ENCODE measurements around the gene RCAN3.
A peak's percentile ranks its signal among the peaks of the same experiment; 100 is the strongest.
"Not testable (repeated sequence)": the region's sequence is repeated elsewhere in the genome, so short reads cannot be mapped to it uniquely, and the experiment has no call there.

Gene RCAN3

GRCh38 chr1:24508911-24509310 lies 6.3 kb downstream of the RCAN3 start:
- DNase-seq (ENCODE audit: low read depth in 4 of 4, low spot score in 1 of 4): no peak

- no peak for DNase-seq (ENCODE audit: low read depth in 4 of 4, low spot score in 1 of 4)
Observed at GRCh38 chr1:24513706-24514105, 11.1 kb downstream of the RCAN3 start.

- DNase-seq (ENCODE audit: low read depth in 4 of 4, low spot score in 1 of 4): no peak
Observed at GRCh38 chr1:24514946-24515345, 12.3 kb downstream of the RCAN3 start.

- DNase-seq (ENCODE audit: low read depth in 4 of 4, low spot score in 1 of 4): not testable (repeated sequence)
Observed at GRCh38 chr1:24515671-24516209, 13.1 kb downstream of the RCAN3 start.

- DNase-seq (ENCODE audit: low read depth in 4 of 4, low spot score in 1 of 4): no peak
Observed at GRCh38 chr1:24516506-24516905, 13.9 kb downstream of the RCAN3 start.

GRCh38 chr1:24517898-24518297 lies 15.3 kb downstream of the RCAN3 start:
- DNase-seq (ENCODE audit: low read depth in 4 of 4, low spot score in 1 of 4): no peak

GRCh38 chr1:24520282-24520681 lies 17.6 kb downstream of the RCAN3 start:
- not testable (repeated sequence) for DNase-seq (ENCODE audit: low read depth in 4 of 4, low spot score in 1 of 4)

- no peak for DNase-seq (ENCODE audit: low read depth in 4 of 4, low spot score in 1 of 4)
Observed at GRCh38 chr1:24525606-24526005, 23.0 kb downstream of the RCAN3 start.

GRCh38 chr1:24526045-24526444 lies 23.4 kb downstream of the RCAN3 start:
- no peak for DNase-seq (ENCODE audit: low read depth in 4 of 4, low spot score in 1 of 4)

GRCh38 chr1:24526940-24527542 lies 24.4 kb downstream of the RCAN3 start:
- DNase-seq (ENCODE audit: low read depth in 4 of 4, low spot score in 1 of 4): no peak

- DNase-seq (ENCODE audit: low read depth in 4 of 4, low spot score in 1 of 4): no peak
Observed at GRCh38 chr1:24528744-24529143, 26.1 kb downstream of the RCAN3 start.

GRCh38 chr1:24529292-24529691 lies 26.7 kb downstream of the RCAN3 start:
- not testable (repeated sequence) for DNase-seq (ENCODE audit: low read depth in 4 of 4, low spot score in 1 of 4)

GRCh38 chr1:24535021-24535424 lies 32.4 kb downstream of the RCAN3 start:
- peak in 3 of 4 experiments; percentile 47 to 65 (median 53) for DNase-seq (ENCODE audit: low read depth in 4 of 4, low spot score in 1 of 4)

- DNase-seq (ENCODE audit: low read depth in 4 of 4, low spot score in 1 of 4): no peak
Observed at GRCh38 chr1:24535778-24536177, 33.1 kb downstream of the RCAN3 start.

- peak; percentile 26 to 61 (median 45) for DNase-seq (ENCODE audit: low read depth in 4 of 4, low spot score in 1 of 4)
Observed at GRCh38 chr1:24536391-24536840, 33.8 kb downstream of the RCAN3 start.

GRCh38 chr1:24540051-24540905 lies 37.6 kb downstream of the RCAN3 start:
- peak in 1 of 4 experiments; percentile 20 for DNase-seq (ENCODE audit: low read depth in 4 of 4, low spot score in 1 of 4)

GRCh38 chr1:24540906-24541710 lies 38.5 kb downstream of the RCAN3 start:
- no peak for DNase-seq (ENCODE audit: low read depth in 4 of 4, low spot score in 1 of 4)

- no peak for DNase-seq (ENCODE audit: low read depth in 4 of 4, low spot score in 1 of 4)
Observed at GRCh38 chr1:24541711-24542346, 39.2 kb downstream of the RCAN3 start.

GRCh38 chr1:24544239-24544638 lies 41.6 kb downstream of the RCAN3 start:
- DNase-seq (ENCODE audit: low read depth in 4 of 4, low spot score in 1 of 4): no peak

GRCh38 chr1:24545662-24546061 lies 43.0 kb downstream of the RCAN3 start:
- DNase-seq (ENCODE audit: low read depth in 4 of 4, low spot score in 1 of 4): no peak

GRCh38 chr1:24547195-24547594 lies 44.6 kb downstream of the RCAN3 start:
- no peak for DNase-seq (ENCODE audit: low read depth in 4 of 4, low spot score in 1 of 4)

All from stimulated activated CD4-positive, alpha-beta T cell treated with anti-CD3 and anti-CD28 coated beads, Interleukin-1b, Interleukin-23, amount 100 ng/mL, for 24 hours (primary cell).